GM11168 (cell line): Measurements from ENCODE around the gene POLK.
"Not testable (repeated sequence)": the region's sequence is repeated elsewhere in the genome, so short reads cannot be mapped to it uniquely, and the experiment has no call there.

ENCODE experiments used
- in situ Hi-C: fragments of 300-500 bp; cut with MboI; formaldehyde crosslinking; loops from one replicate; pipeline ENCODE4 v1.12.0; 2022; ENCODE audit warnings: low sequenced_read_pairs; ENCODE audit not compliant: unreplicated experiment

Gene POLK

GRCh38 chr5:75511435-75512382 lies at the start of gene POLK, which contains the start of gene CERT1:
TSS of gene POLK (plus strand) at chr5:75511891.
TSS of gene CERT1 (minus strand) at chr5:75511629. CDS start at chr5:75511207, 422 bp downstream.
- in situ Hi-C loops: no loop called here

- in situ Hi-C loops: no loop called here
These were observed 48.0 kb upstream of the POLK start for GRCh38 chr5:75463726-75464125.

GRCh38 chr5:75465480-75465879 lies 46.2 kb upstream of the POLK start:
- in situ Hi-C loops: no loop called here

- in situ Hi-C loops: no loop called here
These were observed 45.5 kb upstream of the POLK start for GRCh38 chr5:75466006-75466716.

- in situ Hi-C loops: no loop called here
These were observed 43.1 kb upstream of the POLK start for GRCh38 chr5:75468593-75468992.

- in situ Hi-C loops: no loop called here
These were observed 42.7 kb upstream of the POLK start for GRCh38 chr5:75469017-75469416.

- in situ Hi-C loops: no loop called here
These were observed 40.5 kb upstream of the POLK start for GRCh38 chr5:75471193-75471592.

GRCh38 chr5:75472973-75473372 lies 38.7 kb upstream of the POLK start:
- in situ Hi-C loops: no loop called here

- in situ Hi-C loops: no loop called here
These were observed 38.2 kb upstream of the POLK start for GRCh38 chr5:75473463-75473862.

GRCh38 chr5:75475364-75475763 lies 36.3 kb upstream of the POLK start:
- in situ Hi-C loops: no loop called here

GRCh38 chr5:75481024-75481423 lies 30.7 kb upstream of the POLK start:
- in situ Hi-C loops: no loop called here

- in situ Hi-C loops: no loop called here
These were observed 29.2 kb upstream of the POLK start for GRCh38 chr5:75482482-75482881.

GRCh38 chr5:75484605-75485004 lies 27.1 kb upstream of the POLK start:
- in situ Hi-C loops: no loop called here

GRCh38 chr5:75489847-75490246 lies 21.8 kb upstream of the POLK start:
- in situ Hi-C loops: not testable (repeated sequence)

- in situ Hi-C loops: no loop called here
These were observed 20.1 kb upstream of the POLK start for GRCh38 chr5:75491621-75492020.

GRCh38 chr5:75496026-75496425 lies 15.7 kb upstream of the POLK start:
- in situ Hi-C loops: no loop called here

GRCh38 chr5:75498208-75498777 lies 13.4 kb upstream of the POLK start:
- in situ Hi-C loops: no loop called here

GRCh38 chr5:75498875-75499274 lies 12.8 kb upstream of the POLK start:
- in situ Hi-C loops: not testable (repeated sequence)

GRCh38 chr5:75505112-75505511 lies 6.6 kb upstream of the POLK start:
- in situ Hi-C loops: not testable (repeated sequence)

- in situ Hi-C loops: no loop called here
These were observed 3.9 kb upstream of the POLK start for GRCh38 chr5:75507841-75508240.

- in situ Hi-C loops: no loop called here
These were observed 2.1 kb upstream of the POLK start for GRCh38 chr5:75509546-75509945.
